ENCODE results near the gene MAST2.
"Not testable (repeated sequence)": the region's sequence is repeated elsewhere in the genome, so short reads cannot be mapped to it uniquely, and the experiment has no call there.

Gene MAST2

GRCh38 chr1:45848097-45848496 lies 44.7 kb downstream of the MAST2 start:
- in situ Hi-C loops (cut with MboI; ENCODE audit: low pct_unique_long_range_greater_than_20kb, low sequenced_read_pairs, unreplicated experiment): no loop called here
- DNase-seq (ENCODE audit: low spot score): no peak
- TF ChIP-seq, protein P1, sequence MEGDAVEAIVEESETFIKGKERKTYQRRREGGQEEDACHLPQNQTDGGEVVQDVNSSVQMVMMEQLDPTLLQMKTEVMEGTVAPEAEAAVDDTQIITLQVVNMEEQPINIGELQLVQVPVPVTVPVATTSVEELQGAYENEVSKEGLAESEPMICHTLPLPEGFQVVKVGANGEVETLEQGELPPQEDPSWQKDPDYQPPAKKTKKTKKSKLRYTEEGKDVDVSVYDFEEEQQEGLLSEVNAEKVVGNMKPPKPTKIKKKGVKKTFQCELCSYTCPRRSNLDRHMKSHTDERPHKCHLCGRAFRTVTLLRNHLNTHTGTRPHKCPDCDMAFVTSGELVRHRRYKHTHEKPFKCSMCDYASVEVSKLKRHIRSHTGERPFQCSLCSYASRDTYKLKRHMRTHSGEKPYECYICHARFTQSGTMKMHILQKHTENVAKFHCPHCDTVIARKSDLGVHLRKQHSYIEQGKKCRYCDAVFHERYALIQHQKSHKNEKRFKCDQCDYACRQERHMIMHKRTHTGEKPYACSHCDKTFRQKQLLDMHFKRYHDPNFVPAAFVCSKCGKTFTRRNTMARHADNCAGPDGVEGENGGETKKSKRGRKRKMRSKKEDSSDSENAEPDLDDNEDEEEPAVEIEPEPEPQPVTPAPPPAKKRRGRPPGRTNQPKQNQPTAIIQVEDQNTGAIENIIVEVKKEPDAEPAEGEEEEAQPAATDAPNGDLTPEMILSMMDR (IDR thresholded peaks at IDR 0.05; ENCODE audit: extremely low read depth, insufficient read depth, missing control alignments): no peak

DNA sequence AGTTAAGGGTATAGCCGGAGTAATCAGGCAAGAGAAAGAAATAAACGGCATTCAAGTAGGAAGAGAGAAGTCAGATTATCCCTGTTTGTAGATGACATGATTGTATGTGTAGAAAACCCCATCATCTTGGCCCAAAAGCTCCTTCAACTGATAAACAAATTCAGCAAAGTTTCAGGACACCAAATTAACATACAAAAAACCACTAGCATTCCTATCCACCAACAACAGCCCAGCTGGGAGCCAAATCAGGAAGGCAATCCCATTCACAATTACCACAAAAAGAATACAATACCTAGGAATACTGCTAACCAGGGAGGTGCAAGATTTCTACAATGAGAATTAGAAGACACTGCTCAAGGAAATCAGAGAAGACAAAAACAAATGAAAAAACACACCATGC lies 45.3 kb downstream of the MAST2 start:
- no peak for DNase-seq (ENCODE audit: low spot score)
- TF ChIP-seq, protein P1 (IDR thresholded peaks at IDR 0.05; ENCODE audit: extremely low read depth, insufficient read depth, missing control alignments): no peak
- in situ Hi-C loops (cut with MboI; ENCODE audit: low pct_unique_long_range_greater_than_20kb, low sequenced_read_pairs, unreplicated experiment): no loop called here

DNA sequence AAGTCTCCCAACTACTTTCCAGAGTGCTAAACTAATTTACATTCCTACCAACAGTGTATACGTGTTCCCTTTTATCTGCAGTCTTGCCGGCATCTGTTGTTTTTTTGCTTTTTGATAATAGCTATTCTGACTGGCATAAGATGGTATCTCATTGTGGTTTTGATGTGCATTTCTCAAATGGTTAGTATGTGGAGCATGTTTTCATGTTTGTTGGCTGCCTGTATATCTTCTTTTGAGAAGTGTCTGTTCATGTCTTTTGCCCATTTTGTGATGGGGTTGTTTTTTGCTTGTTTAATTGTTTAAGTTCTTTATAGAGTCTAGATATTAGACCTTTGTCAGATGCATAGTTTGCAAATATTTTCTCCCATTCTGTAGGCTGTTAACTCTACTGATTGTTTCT lies 46.6 kb downstream of the MAST2 start:
- TF ChIP-seq, protein P1 (IDR thresholded peaks at IDR 0.05; ENCODE audit: extremely low read depth, insufficient read depth, missing control alignments): no peak
- in situ Hi-C loops (cut with MboI; ENCODE audit: low pct_unique_long_range_greater_than_20kb, low sequenced_read_pairs, unreplicated experiment): no loop called here
- no peak for DNase-seq (ENCODE audit: low spot score)

DNA sequence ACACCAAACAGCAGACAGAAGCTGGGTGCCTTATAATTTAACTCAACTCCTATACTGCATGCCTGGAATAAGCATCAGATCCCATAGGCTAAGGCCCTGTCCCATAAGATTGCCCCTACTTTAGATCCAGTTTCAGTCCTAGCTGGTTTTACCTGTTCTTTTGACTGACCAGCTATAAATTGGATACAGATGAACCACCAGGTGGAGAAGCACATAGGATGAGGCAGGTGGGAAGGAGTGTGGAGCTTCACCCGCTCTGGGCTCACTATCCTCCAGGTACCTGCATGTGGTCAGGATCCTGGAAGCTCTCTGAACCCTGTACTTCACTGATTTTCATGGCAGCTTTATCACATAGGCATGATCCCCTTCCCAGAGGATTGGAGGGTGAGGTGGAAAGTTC lies 51.3 kb downstream of the MAST2 start:
- TF ChIP-seq, protein P1 (IDR thresholded peaks at IDR 0.05; ENCODE audit: extremely low read depth, insufficient read depth, missing control alignments): no peak
- in situ Hi-C loops (cut with MboI; ENCODE audit: low pct_unique_long_range_greater_than_20kb, low sequenced_read_pairs, unreplicated experiment): no loop called here
- DNase-seq (ENCODE audit: low spot score): no peak

- TF ChIP-seq, protein P1 (IDR thresholded peaks at IDR 0.05; ENCODE audit: extremely low read depth, insufficient read depth, missing control alignments): no peak
- DNase-seq (ENCODE audit: low spot score): no peak
- in situ Hi-C loops (cut with MboI; ENCODE audit: low pct_unique_long_range_greater_than_20kb, low sequenced_read_pairs, unreplicated experiment): no loop called here
Measured at GRCh38 chr1:45857101-45857700, 53.8 kb downstream of the MAST2 start.

- in situ Hi-C loops (cut with MboI; ENCODE audit: low pct_unique_long_range_greater_than_20kb, low sequenced_read_pairs, unreplicated experiment): not testable (repeated sequence)
Measured at GRCh38 chr1:45857755-45858492, 54.5 kb downstream of the MAST2 start.

GRCh38 chr1:45859221-45859620 lies 55.8 kb downstream of the MAST2 start:
- TF ChIP-seq, protein P1 (IDR thresholded peaks at IDR 0.05; ENCODE audit: extremely low read depth, insufficient read depth, missing control alignments): no peak
- DNase-seq (ENCODE audit: low spot score): no peak
- in situ Hi-C loops (cut with MboI; ENCODE audit: low pct_unique_long_range_greater_than_20kb, low sequenced_read_pairs, unreplicated experiment): no loop called here

More at GRCh38 chr1:45857755-45858492, 54.5 kb downstream of the MAST2 start:
- not testable (repeated sequence) for DNase-seq (ENCODE audit: low spot score)
